NCI-H1417 treated with DMSO at 0.1 percent for 48 hours (cell line): ENCODE data around the gene SH2D6.
"Not testable (repeated sequence)": the region's sequence is repeated elsewhere in the genome, so short reads cannot be mapped to it uniquely, and the experiment has no call there.

ENCODE experiments used
- DNase-seq: peaks from one replicate; lab custom pipeline; 2025; lab: John Stamatoyannopoulos, UW

SH2D6 gene

GRCh38 chr2:85470850-85471800, 52.6 kb downstream of the SH2D6 start:
- DNase-seq, result no peak

GRCh38 chr2:85472261-85472660, 53.7 kb downstream of the SH2D6 start:
- no peak for DNase-seq

- no peak for DNase-seq
Measured at GRCh38 chr2:85475799-85476490, 57.4 kb downstream of the SH2D6 start.

DNA sequence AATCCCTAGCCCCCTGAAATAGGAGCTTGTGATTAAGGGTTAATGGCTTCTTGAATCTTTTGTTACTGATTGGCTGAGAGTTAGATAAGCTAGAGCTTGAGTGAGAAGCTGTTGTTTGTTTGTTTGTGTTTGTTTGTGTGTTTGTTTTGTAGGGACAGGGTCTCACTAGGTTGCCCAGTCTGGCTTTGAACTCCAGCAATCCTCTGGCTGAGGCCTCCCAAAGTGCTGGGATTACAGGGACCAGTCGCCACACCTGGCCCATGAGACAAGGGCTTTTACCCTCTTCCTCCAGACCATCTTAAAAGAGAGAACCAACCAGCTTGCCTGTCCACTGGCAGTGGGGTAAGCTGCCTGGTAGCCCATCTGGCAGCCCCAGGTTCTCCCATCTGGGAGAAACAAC, 58.1 kb downstream of the SH2D6 start:
- DNase-seq, result no peak

DNA sequence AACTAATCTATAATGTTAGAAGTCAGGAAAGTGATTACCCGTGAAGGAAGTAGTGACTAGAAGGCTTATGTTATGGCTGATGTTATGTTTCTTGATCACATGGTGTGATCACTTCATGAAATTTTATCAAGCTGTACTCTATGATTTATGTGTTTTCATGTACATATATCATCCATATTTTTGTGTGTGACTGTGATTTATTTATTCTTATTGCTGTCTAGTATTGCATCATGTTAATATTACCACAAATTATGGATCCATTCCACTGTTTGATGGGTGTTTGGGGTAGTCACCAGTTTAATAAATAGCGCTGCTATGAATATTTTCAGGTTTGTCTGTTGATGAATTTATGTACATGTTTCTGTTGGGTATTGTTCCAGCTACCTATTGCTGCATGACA, 59.4 kb downstream of the SH2D6 start:
- no peak for DNase-seq

DNA sequence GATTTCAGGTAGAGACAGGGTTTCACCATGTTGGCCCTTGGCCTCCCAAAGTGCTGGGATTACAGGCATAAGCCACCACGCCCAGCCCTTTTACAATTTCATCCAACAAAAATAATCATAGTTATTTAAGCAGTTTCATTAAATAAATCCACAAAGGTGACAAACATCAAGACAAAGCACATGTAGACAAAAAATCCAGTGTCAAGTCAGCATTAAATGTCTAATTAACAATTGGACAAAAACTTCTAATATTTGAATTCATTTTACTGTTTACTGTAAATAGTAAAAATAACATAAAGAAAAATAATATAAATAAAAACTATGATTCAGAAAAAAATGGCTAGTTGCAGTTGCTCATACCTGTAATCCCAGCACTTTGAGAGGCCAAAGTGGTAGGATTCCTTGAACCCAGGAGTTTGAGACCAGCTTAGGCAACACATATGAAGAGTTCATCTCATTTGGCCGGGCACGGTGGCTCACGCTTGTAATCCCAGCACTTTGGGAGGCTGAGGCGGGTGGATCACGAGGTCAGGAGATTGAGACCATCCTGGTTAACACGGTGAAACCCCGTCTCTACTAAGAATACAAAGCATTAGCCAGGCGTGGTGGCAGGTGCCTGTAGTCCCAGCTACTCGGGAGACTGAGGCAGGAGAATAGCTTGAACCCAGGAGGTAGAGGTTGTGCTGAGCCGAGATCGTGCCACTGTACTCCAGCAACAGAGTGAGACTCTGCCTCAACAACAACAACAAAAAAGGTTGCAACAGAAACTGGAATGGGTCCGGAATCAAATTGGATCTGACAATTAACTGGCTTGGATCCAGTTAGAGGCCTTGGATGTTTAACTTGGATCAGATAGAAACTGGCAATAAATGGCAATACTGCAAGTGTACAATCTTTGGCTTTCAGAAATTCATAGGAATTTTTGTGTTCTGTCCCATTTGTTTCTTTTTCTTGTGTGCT, 63.6 kb downstream of the SH2D6 start:
- DNase-seq, result no peak

GRCh38 chr2:85484615-85485014, 66.1 kb downstream of the SH2D6 start:
- not testable (repeated sequence) for DNase-seq

GRCh38 chr2:85485815-85486214, 67.3 kb downstream of the SH2D6 start:
- DNase-seq, result no peak
